ENCODE measurements around the gene CORO1C. TPM values are rescaled to one million over a fixed set of nuclear protein-coding genes. Genes with fewer than 3 reads are reported as not detected.
"Not testable (repeated sequence)": the region's sequence is repeated elsewhere in the genome, so short reads cannot be mapped to it uniquely, and the experiment has no call there.

Gene CORO1C
- total RNA-seq = 10 to 100 TPM; 13.3 to 61.1 TPM
- total RNA-seq = 9.6 to 10.0 reads per million in 2 donors

- no peaks in the 10 kb centered on the region for H3K9me3 ChIP-seq (ENCODE audit: control insufficient read depth, low read length, poor library complexity, severe bottlenecking)
- peak within 1 kb of the TSS; percentile 95 for H3K4me3 Mint-ChIP-seq
- ATAC-seq = peak; percentile 82
- H3K4me1 Mint-ChIP-seq = peaks cover 20% of the 10 kb centered on the region
- no peaks in the 10 kb centered on the region for H3K27me3 Mint-ChIP-seq
- DNase-seq = peak; percentile 96 to 98 (median 98)
- no peaks in the 10 kb centered on the region for H3K36me3 Mint-ChIP-seq (ENCODE audit: low read depth)
- peak within 1 kb of the TSS; percentile 95 for H3K27ac Mint-ChIP-seq
These were observed at the start of gene CORO1C for GRCh38 chr12:108731105-108731865. TSS of gene CORO1C (minus strand) at chr12:108731518. CDS start at chr12:108701318, 30,200 bp downstream.

- H3K4me3 Mint-ChIP-seq = no peak overlapping the region
- H3K27me3 Mint-ChIP-seq = no peaks in the 10 kb centered on the region
- no peak for DNase-seq
- no peak for ATAC-seq
- no peak overlapping the region for H3K27ac Mint-ChIP-seq
- no peaks in the 10 kb centered on the region for H3K9me3 ChIP-seq (ENCODE audit: control insufficient read depth, low read length, poor library complexity, severe bottlenecking)
- H3K36me3 Mint-ChIP-seq (ENCODE audit: low read depth) = no peaks in the 10 kb centered on the region
- H3K4me1 Mint-ChIP-seq = peaks cover 5% of the 10 kb centered on the region
These were observed 48.8 kb upstream of the CORO1C start for GRCh38 chr12:108779998-108780688.

- Mint-ChIP-seq H3K27ac (no peak overlapping the region), H3K4me1 (peaks cover 5% of the 10 kb centered on the region), H3K36me3 (ENCODE audit: low read depth) (no peaks in the 10 kb centered on the region), H3K27me3 (no peaks in the 10 kb centered on the region), H3K4me3 (no peak overlapping the region)
- no peak for DNase-seq
- H3K9me3 ChIP-seq (ENCODE audit: control insufficient read depth, low read length, poor library complexity, severe bottlenecking) = no peaks in the 10 kb centered on the region
- no peak for ATAC-seq
These were observed 46.7 kb upstream of the CORO1C start for GRCh38 chr12:108778053-108778452.

- Mint-ChIP-seq H3K36me3 (ENCODE audit: low read depth) (no peaks in the 10 kb centered on the region), H3K4me3 (no peak overlapping the region), H3K4me1 (peaks cover 5% of the 10 kb centered on the region), H3K27me3 (no peaks in the 10 kb centered on the region), H3K27ac (no peak overlapping the region)
- no peak for DNase-seq
- no peaks in the 10 kb centered on the region for H3K9me3 ChIP-seq (ENCODE audit: control insufficient read depth, low read length, poor library complexity, severe bottlenecking)
- ATAC-seq = no peak
These were observed 45.8 kb upstream of the CORO1C start for GRCh38 chr12:108777156-108777555.

GRCh38 chr12:108773798-108774788 is 42.8 kb upstream of the CORO1C start:
- ATAC-seq = no peak
- H3K36me3 Mint-ChIP-seq (ENCODE audit: low read depth) = no peaks in the 10 kb centered on the region
- H3K9me3 ChIP-seq (ENCODE audit: control insufficient read depth, low read length, poor library complexity, severe bottlenecking) = no peaks in the 10 kb centered on the region
- H3K27me3 Mint-ChIP-seq = peaks cover 4% of the 10 kb centered on the region
- DNase-seq = no peak
- no peak overlapping the region for H3K27ac Mint-ChIP-seq
- H3K4me1 Mint-ChIP-seq = peaks cover under 1% of the 10 kb centered on the region
- H3K4me3 Mint-ChIP-seq = no peak overlapping the region

- no peaks in the 10 kb centered on the region for H3K9me3 ChIP-seq (ENCODE audit: control insufficient read depth, low read length, poor library complexity, severe bottlenecking)
- DNase-seq (no peak), ATAC-seq (no peak)
- Mint-ChIP-seq H3K4me3 (no peak overlapping the region), H3K36me3 (ENCODE audit: low read depth) (no peaks in the 10 kb centered on the region), H3K27me3 (peaks cover 6% of the 10 kb centered on the region), H3K4me1 (peaks cover 3% of the 10 kb centered on the region), H3K27ac (peak overlapping the region; percentile 59)
These were observed 41.8 kb upstream of the CORO1C start for GRCh38 chr12:108772891-108773797.

GRCh38 chr12:108772247-108772646 is 40.9 kb upstream of the CORO1C start:
- ATAC-seq (no peak), DNase-seq (no peak)
- no peaks in the 10 kb centered on the region for H3K9me3 ChIP-seq (ENCODE audit: control insufficient read depth, low read length, poor library complexity, severe bottlenecking)
- peaks cover 6% of the 10 kb centered on the region for H3K27me3 Mint-ChIP-seq
- H3K4me3 Mint-ChIP-seq = no peak overlapping the region
- peaks cover 3% of the 10 kb centered on the region for H3K4me1 Mint-ChIP-seq
- H3K27ac Mint-ChIP-seq = peak overlapping the region; percentile 59
- no peaks in the 10 kb centered on the region for H3K36me3 Mint-ChIP-seq (ENCODE audit: low read depth)

- ATAC-seq; H3K9me3 ChIP-seq (ENCODE audit: control insufficient read depth, low read length, poor library complexity, severe bottlenecking); H3K4me3 Mint-ChIP-seq; H3K4me1 Mint-ChIP-seq; H3K36me3 Mint-ChIP-seq (ENCODE audit: low read depth); H3K27me3 Mint-ChIP-seq; DNase-seq; H3K27ac Mint-ChIP-seq: not testable (repeated sequence)
These were observed 40.5 kb upstream of the CORO1C start for GRCh38 chr12:108771835-108772234.

GRCh38 chr12:108770963-108771362 is 39.6 kb upstream of the CORO1C start:
- ATAC-seq = no peak
- Mint-ChIP-seq H3K4me3 (no peak overlapping the region), H3K36me3 (ENCODE audit: low read depth) (no peaks in the 10 kb centered on the region), H3K27ac (no peak overlapping the region), H3K4me1 (peaks cover 3% of the 10 kb centered on the region), H3K27me3 (peaks cover 6% of the 10 kb centered on the region)
- DNase-seq = no peak
- no peaks in the 10 kb centered on the region for H3K9me3 ChIP-seq (ENCODE audit: control insufficient read depth, low read length, poor library complexity, severe bottlenecking)

- ATAC-seq (no peak), DNase-seq (no peak)
- peaks cover 3% of the 10 kb centered on the region for H3K4me1 Mint-ChIP-seq
- no peak overlapping the region for H3K27ac Mint-ChIP-seq
- peaks cover 6% of the 10 kb centered on the region for H3K27me3 Mint-ChIP-seq
- no peak overlapping the region for H3K4me3 Mint-ChIP-seq
- H3K9me3 ChIP-seq (ENCODE audit: control insufficient read depth, low read length, poor library complexity, severe bottlenecking) = no peaks in the 10 kb centered on the region
- no peaks in the 10 kb centered on the region for H3K36me3 Mint-ChIP-seq (ENCODE audit: low read depth)
These were observed 39.0 kb upstream of the CORO1C start for GRCh38 chr12:108770269-108770829.

- Mint-ChIP-seq H3K27ac (no peak overlapping the region), H3K4me3 (peak overlapping the region; percentile 52), H3K36me3 (ENCODE audit: low read depth) (no peaks in the 10 kb centered on the region), H3K27me3 (peaks cover 6% of the 10 kb centered on the region), H3K4me1 (peaks cover 3% of the 10 kb centered on the region)
- H3K9me3 ChIP-seq (ENCODE audit: control insufficient read depth, low read length, poor library complexity, severe bottlenecking) = no peaks in the 10 kb centered on the region
- peak; percentile 54 for ATAC-seq
- DNase-seq = no peak
These were observed 37.5 kb upstream of the CORO1C start for GRCh38 chr12:108768591-108769500.

Measured in T-helper 17 cell (primary cell).